Right atrium auricular region (tissue), 2 donors: ENCODE results near the gene UNC5C. TPM values are rescaled to one million over a fixed set of nuclear protein-coding genes. Genes with fewer than 3 reads are reported as not detected.

ENCODE experiments used
- DNase-seq: peaks from one replicate; pipeline ENCODE4 v3.0.0-alpha.2; 2019; ENCODE audit warnings: low spot score
- H3K27ac ChIP-seq, 2 donors: fragments of 200-600 bp; sonication (generic); 1 replicate in 1 of 2; 2 replicates in 1 of 2; pipeline ENCODE4 v1.5.1; 2016 to 2019
- H3K27me3 ChIP-seq, 2 donors: fragments of 200-600 bp; sonication (generic); one replicate each; pipeline versions ENCODE4 v1.5.1 to v1.6.0; 2017 to 2019
- H3K36me3 ChIP-seq: fragments of 200-600 bp; sonication (generic); one replicate; pipeline ENCODE4 v1.5.1; 2016
- H3K4me1 ChIP-seq, 2 donors: fragments of 200-600 bp; sonication (generic); one replicate each; pipeline versions ENCODE4 v1.5.1 to v1.6.0; 2017 to 2019
- H3K4me3 ChIP-seq, 2 donors: fragments of 200-600 bp; sonication (generic); 1 replicate in 1 of 2; 2 replicates in 1 of 2; pipeline ENCODE4 v1.5.1; 2017 to 2019; ENCODE audit warnings: mild to moderate bottlenecking in 1 of 2, moderate library complexity in 1 of 2
- H3K9me3 ChIP-seq, 2 donors: fragments of 200-600 bp; sonication (generic); one replicate each; pipeline ENCODE4 v1.5.1; 2019
- total RNA-seq, 2 donors: library from RNA; depleted of rRNA; stranded (reverse); fragments of >200 nt; gene quantifications; one replicate each; pipeline ENCODE4 v1.1.0, GENCODE V29; 2016
- TF ChIP-seq, protein P1 (sequence below), 2 donors: fragments of 200-600 bp; sonication (generic); IDR thresholded peaks; one replicate each; pipeline ENCODE4 v1.5.1; 2019; ENCODE audit warnings: antibody characterized with exemption in 2 of 2

Gene UNC5C
- total RNA-seq, 2 donors from 2014 or later: 3.8 to 4.6 TPM

DNA sequence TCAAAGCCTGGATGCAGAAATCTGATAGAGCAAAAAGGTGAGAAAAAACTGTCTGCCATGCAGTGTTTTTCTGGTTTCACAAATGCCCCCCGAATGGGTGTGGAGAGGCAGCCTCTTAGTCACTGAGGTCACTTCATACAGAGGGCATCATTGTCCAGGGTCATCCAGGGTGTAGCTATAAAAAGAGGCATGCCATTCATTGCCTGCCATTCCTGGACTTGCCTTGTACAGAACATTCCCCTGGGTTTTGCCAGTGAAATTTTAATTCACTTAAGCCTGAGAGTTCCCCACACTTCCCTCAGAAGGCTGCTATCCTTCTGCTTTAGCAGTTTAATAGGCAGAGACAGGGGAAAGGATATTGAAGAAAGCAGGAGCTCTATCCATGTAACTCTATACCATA, 230.3 kb downstream of the UNC5C start:
- H3K27ac ChIP-seq: no peak overlapping the region
- DNase-seq: no peak

DNA sequence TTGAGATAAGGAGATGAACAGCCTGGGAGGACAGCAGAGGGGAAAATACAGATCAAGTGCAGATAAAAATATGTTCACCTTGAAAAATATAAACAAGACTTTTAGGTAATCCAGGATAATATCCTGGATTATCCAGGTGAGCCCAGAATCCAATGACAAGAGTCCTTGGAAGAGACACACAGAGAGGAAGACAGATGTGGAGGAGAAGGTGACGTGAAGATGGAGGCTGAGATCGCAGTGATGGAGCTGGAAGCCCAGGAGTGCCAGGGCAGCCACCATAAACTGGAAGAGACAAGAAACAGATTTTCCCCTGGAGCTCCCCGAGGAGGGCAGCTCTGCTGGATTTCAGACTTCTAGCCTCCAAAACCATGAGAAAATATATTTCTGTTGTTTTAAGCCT, 230.7 kb downstream of the UNC5C start:
- no peak overlapping the region for H3K27ac ChIP-seq
- no peaks in the 10 kb centered on the region for H3K9me3 ChIP-seq
- TF ChIP-seq, protein P1, sequence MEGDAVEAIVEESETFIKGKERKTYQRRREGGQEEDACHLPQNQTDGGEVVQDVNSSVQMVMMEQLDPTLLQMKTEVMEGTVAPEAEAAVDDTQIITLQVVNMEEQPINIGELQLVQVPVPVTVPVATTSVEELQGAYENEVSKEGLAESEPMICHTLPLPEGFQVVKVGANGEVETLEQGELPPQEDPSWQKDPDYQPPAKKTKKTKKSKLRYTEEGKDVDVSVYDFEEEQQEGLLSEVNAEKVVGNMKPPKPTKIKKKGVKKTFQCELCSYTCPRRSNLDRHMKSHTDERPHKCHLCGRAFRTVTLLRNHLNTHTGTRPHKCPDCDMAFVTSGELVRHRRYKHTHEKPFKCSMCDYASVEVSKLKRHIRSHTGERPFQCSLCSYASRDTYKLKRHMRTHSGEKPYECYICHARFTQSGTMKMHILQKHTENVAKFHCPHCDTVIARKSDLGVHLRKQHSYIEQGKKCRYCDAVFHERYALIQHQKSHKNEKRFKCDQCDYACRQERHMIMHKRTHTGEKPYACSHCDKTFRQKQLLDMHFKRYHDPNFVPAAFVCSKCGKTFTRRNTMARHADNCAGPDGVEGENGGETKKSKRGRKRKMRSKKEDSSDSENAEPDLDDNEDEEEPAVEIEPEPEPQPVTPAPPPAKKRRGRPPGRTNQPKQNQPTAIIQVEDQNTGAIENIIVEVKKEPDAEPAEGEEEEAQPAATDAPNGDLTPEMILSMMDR (IDR thresholded peaks at IDR 0.05): no peak
- DNase-seq: no peak
- no peaks in the 10 kb centered on the region for H3K4me1 ChIP-seq
- no peaks in the 10 kb centered on the region for H3K36me3 ChIP-seq
- H3K27me3 ChIP-seq: no peaks in the 10 kb centered on the region
- H3K4me3 ChIP-seq: no peak overlapping the region

More for the DNA sequence above, 230.3 kb downstream of the UNC5C start:
- Histone ChIP-seq H3K4me3 (no peak overlapping the region), H3K4me1 (no peaks in the 10 kb centered on the region), H3K36me3 (no peaks in the 10 kb centered on the region), H3K27me3 (no peaks in the 10 kb centered on the region), H3K9me3 (no peaks in the 10 kb centered on the region)
- TF ChIP-seq, protein P1 (IDR thresholded peaks at IDR 0.05): no peak

DNA sequence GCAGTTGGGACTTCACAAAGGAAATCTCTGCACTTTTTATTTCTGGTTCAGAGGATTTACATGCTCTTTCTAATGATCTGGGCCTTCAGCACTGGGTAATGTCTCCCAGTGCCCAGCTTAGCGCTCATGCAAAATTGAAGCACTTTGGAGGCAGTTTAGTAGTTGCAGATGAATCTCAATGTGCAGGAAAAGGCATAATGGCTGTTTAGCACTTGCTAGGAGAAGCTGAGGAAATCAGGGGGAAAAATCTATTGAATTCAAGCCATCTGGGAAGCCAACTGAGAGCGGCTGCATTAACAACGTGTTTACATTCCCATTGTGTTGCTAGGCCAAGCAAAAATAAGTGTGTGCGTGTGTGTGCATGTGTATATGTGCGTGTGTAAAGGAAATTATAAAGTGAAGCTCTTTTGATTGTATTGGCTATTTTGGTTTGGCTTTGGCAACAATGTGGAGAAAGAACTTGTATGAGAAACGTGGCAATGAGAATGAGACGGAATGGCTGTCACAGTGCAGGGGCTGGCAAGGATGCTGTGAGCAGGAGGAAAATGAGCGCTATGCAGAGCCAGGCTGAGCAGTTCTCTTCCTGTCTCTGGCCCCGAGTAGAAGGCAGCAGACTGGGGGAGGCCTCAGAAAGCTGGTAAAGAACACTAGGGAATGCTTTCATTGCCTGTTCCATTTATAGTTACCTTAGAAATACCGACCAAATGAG, 231.5 kb downstream of the UNC5C start:
- H3K4me3 ChIP-seq: no peak overlapping the region
- H3K27ac ChIP-seq: no peak overlapping the region
- TF ChIP-seq, protein P1 (IDR thresholded peaks at IDR 0.05): no peak
- H3K4me1 ChIP-seq: no peaks in the 10 kb centered on the region
- no peaks in the 10 kb centered on the region for H3K36me3 ChIP-seq
- H3K27me3 ChIP-seq: no peaks in the 10 kb centered on the region
- H3K9me3 ChIP-seq: no peaks in the 10 kb centered on the region
- no peak for DNase-seq

DNA sequence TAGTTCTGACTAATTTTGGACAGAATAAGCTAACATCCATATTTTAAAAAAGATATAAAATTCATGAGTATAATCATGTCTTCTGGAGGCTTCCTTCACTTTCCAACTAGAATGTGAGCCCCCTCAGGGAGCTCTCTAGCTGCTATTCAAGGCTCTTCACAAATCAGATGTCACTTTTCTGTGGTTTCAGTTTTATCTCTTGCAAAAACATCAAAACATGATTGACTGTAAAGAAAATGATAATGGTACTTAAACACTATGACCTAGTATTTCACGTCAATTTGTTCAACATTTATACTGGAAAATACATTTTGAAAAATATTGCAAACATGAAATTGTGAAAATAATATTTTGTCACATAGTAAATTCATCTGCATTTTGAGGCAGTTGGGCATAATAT, 234.2 kb downstream of the UNC5C start:
- DNase-seq: no peak
- Histone ChIP-seq H3K36me3 (no peaks in the 10 kb centered on the region), H3K27ac (no peak overlapping the region), H3K4me3 (no peak overlapping the region), H3K9me3 (no peaks in the 10 kb centered on the region), H3K4me1 (no peaks in the 10 kb centered on the region), H3K27me3 (no peaks in the 10 kb centered on the region)
- TF ChIP-seq, protein P1 (IDR thresholded peaks at IDR 0.05): no peak

DNA sequence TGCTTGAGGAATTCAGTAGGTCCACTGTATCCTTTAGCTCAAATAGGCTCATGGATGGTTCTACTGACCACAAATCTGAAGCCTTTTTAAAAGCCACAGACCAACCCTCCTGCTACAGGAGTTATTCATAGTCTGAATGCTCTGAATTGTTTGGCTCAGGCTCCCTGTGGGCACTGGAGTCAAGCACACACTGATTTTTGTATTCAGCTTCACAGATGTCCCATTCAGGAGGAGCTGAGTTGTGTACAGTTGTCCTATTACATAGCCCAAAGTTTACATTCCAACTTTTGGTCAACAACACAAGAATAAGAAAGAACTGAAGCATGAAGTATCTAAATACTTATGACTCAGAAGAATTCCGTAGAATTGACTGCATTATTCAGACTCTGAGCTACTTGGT, 243.9 kb downstream of the UNC5C start:
- Histone ChIP-seq H3K27me3 (no peaks in the 10 kb centered on the region), H3K36me3 (no peaks in the 10 kb centered on the region), H3K9me3 (no peaks in the 10 kb centered on the region), H3K27ac (no peak overlapping the region), H3K4me1 (no peaks in the 10 kb centered on the region), H3K4me3 (no peak overlapping the region)
- no peak for DNase-seq
- TF ChIP-seq, protein P1 (IDR thresholded peaks at IDR 0.05): no peak

DNA sequence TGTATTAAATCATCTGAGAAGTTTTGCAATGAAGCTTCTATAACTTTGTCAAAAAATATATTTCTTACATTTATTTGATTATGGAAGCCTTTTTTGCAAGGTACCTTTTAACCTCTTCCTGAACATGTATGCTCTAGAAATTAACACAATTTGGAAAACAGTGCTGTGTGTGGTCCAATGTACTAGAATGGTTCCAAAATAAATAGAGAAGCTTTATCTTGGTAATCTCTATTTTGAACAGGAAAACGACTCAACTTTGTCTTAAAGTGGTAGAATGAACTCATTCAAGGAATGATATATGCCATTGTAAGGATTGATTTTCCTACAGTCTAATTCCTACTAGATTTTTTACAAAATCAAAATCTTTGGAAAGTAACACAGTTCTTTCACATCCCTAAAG, 248.5 kb downstream of the UNC5C start:
- no peak overlapping the region for H3K27ac ChIP-seq
- H3K9me3 ChIP-seq: peaks cover 0 to 4% of the 10 kb centered on the region in 2 donors
- no peak overlapping the region for H3K4me3 ChIP-seq
- DNase-seq: no peak
- no peaks in the 10 kb centered on the region for H3K4me1 ChIP-seq
- H3K27me3 ChIP-seq: no peaks in the 10 kb centered on the region
- TF ChIP-seq, protein P1 (IDR thresholded peaks at IDR 0.05): no peak
- no peaks in the 10 kb centered on the region for H3K36me3 ChIP-seq
